Neutrophil (primary cell): ENCODE measurements around the gene NUTM2F.

Experiments
- H3K27ac ChIP-seq: fragments of 200-600 bp; sonication (generic); 2 replicates; pipeline ENCODE4 v1.5.1; 2016; ENCODE audit warnings: mild to moderate bottlenecking, moderate library complexity
- H3K27me3 ChIP-seq: fragments of 200-600 bp; sonication (generic); 2 replicates; pipeline ENCODE4 v1.6.0; 2016; ENCODE audit warnings: mild to moderate bottlenecking
- H3K36me3 ChIP-seq: fragments of 200-600 bp; sonication (generic); 2 replicates; pipeline ENCODE4 v1.5.1; 2017
- H3K4me1 ChIP-seq, 2 experiments: fragments of 200-600 bp in 1 of 2; sonication (generic) in 1 of 2; 1 replicate in 1 of 2; 2 replicates in 1 of 2; pipeline versions ENCODE4 v1.5.1 to v1.6.1; 2013 to 2016; ENCODE audit warnings: low read depth in 1 of 2, low read length in 1 of 2, mild to moderate bottlenecking in 1 of 2, moderate library complexity in 1 of 2; ENCODE audit not compliant: control insufficient read depth in 1 of 2, insufficient read depth in 1 of 2
- H3K4me3 ChIP-seq, 2 experiments: fragments of 200-600 bp in 1 of 2; sonication (generic) in 1 of 2; 1 replicate in 1 of 2; 2 replicates in 1 of 2; pipeline ENCODE4 v1.5.1; 2013 to 2016; ENCODE audit warnings: low read depth in 1 of 2, low read length in 1 of 2, mild to moderate bottlenecking in 1 of 2, moderate library complexity in 1 of 2
- H3K9me3 ChIP-seq: fragments of 200-600 bp; sonication (generic); 2 replicates; pipeline ENCODE4 v1.5.1; 2016
- TF ChIP-seq, protein P1 (sequence below): fragments of 200-600 bp; sonication (generic); IDR thresholded peaks from 2 replicates; pipeline ENCODE4 v1.5.1; 2016; ENCODE audit warnings: antibody characterized with exemption

Gene NUTM2F

DNA sequence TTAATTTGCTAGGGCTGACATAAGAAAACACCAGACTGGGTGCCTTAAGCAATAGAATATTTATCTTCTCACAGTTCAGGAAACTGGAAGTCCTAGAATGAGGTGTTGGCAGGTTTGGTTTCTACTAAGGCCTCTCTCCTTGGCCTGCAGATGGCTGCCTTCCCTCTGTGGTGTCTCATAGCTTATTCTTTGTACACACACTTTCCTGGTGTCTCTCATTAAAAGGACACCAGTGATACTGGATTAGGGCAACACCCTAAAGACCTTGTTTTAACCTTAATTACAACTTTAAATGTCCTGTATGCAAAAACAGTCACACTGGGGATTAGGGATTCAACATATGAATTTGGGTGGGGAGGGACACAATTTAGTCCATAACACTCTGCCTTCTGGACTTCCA, 25.1 kb downstream of the NUTM2F start:
- Histone ChIP-seq H3K9me3 (no peaks in the 10 kb centered on the region), H3K36me3 (peaks cover 10% of the 10 kb centered on the region), H3K27me3 (no peaks in the 10 kb centered on the region), H3K27ac (no peak overlapping the region), H3K4me1 (no peaks in the 10 kb centered on the region), H3K4me3 (no peak overlapping the region)
- TF ChIP-seq, protein P1, sequence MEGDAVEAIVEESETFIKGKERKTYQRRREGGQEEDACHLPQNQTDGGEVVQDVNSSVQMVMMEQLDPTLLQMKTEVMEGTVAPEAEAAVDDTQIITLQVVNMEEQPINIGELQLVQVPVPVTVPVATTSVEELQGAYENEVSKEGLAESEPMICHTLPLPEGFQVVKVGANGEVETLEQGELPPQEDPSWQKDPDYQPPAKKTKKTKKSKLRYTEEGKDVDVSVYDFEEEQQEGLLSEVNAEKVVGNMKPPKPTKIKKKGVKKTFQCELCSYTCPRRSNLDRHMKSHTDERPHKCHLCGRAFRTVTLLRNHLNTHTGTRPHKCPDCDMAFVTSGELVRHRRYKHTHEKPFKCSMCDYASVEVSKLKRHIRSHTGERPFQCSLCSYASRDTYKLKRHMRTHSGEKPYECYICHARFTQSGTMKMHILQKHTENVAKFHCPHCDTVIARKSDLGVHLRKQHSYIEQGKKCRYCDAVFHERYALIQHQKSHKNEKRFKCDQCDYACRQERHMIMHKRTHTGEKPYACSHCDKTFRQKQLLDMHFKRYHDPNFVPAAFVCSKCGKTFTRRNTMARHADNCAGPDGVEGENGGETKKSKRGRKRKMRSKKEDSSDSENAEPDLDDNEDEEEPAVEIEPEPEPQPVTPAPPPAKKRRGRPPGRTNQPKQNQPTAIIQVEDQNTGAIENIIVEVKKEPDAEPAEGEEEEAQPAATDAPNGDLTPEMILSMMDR, result no peak

DNA sequence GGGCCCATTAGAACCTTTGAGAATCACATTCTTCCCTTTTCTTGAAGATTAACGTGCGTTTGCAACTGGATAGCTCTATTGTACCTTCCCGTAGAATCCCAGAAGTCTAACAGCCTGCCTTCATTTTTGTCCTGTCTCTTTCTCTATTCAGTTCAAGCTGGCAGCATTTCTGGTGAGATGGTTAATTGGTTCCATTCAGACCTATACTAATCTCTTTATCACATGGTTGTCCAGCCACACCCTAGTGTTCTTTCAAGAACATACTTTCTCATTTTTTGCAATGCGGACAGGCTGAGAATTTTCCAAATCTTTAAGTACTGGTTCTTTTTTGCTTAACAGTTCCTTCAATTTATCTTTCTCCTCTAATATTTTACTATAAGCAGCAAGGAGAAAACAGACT, 26.0 kb downstream of the NUTM2F start:
- H3K27me3 ChIP-seq, result no peaks in the 10 kb centered on the region
- no peak overlapping the region for H3K27ac ChIP-seq
- no peaks in the 10 kb centered on the region for H3K9me3 ChIP-seq
- H3K36me3 ChIP-seq, result peaks cover 10% of the 10 kb centered on the region
- no peaks in the 10 kb centered on the region for H3K4me1 ChIP-seq
- no peak overlapping the region for H3K4me3 ChIP-seq
- TF ChIP-seq, protein P1, result no peak

DNA sequence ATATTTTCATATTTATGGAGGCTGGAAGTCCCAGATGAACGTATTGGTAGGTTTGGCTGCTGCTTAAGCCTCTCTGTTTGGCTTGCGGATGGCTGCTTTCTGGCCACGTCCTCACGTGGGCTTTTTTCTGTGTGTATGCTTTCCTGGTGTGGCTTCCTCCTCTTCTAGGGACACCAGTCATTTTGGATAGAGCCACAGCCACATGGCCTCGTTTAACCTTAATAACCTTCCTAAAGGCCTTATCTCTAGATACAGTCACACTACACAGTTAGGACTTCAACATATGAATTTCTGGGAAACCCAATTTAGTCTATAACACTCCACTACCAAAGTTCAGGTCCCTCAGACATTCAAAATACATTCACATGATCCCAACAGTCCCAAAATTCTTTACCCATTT, 26.9 kb downstream of the NUTM2F start:
- no peak overlapping the region for H3K27ac ChIP-seq
- no peaks in the 10 kb centered on the region for H3K27me3 ChIP-seq

DNA sequence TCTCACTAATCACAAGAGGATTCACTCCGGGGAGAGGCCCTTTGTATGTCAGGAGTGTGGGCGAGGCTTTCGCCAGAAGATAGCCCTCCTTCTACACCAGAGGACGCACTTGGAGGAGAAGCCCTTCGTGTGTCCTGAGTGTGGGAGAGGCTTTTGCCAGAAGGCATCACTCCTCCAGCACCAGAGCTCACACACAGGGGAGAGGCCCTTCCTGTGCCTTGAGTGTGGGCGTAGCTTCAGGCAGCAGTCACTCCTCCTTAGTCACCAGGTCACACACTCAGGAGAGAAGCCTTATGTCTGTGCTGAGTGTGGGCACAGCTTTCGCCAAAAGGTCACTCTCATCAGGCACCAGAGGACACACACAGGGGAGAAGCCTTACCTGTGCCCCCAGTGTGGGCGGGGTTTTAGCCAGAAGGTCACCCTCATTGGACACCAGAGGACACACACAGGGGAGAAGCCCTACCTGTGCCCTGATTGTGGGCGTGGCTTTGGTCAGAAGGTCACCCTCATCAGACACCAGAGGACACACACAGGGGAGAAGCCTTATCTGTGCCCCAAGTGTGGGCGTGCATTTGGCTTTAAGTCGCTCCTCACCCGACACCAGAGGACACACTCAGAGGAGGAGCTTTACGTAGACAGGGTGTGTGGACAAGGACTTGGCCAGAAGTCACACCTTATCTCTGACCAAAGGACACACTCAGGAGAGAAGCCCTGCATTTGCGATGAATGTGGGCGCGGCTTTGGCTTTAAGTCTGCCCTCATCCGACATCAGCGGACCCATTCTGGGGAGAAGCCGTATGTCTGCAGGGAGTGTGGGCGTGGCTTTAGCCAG, 27.8 kb downstream of the NUTM2F start:
- TF ChIP-seq, protein P1, result no peak
- Histone ChIP-seq H3K36me3 (peaks cover 15% of the 10 kb centered on the region), H3K9me3 (no peaks in the 10 kb centered on the region), H3K27me3 (no peaks in the 10 kb centered on the region), H3K27ac (no peak overlapping the region), H3K4me1 (no peaks in the 10 kb centered on the region), H3K4me3 (no peak overlapping the region)

More for the DNA sequence above, 26.9 kb downstream of the NUTM2F start:
- Histone ChIP-seq H3K36me3 (peaks cover 10% of the 10 kb centered on the region), H3K4me1 (no peaks in the 10 kb centered on the region), H3K9me3 (no peaks in the 10 kb centered on the region), H3K4me3 (no peak overlapping the region)
- TF ChIP-seq, protein P1, result no peak

DNA sequence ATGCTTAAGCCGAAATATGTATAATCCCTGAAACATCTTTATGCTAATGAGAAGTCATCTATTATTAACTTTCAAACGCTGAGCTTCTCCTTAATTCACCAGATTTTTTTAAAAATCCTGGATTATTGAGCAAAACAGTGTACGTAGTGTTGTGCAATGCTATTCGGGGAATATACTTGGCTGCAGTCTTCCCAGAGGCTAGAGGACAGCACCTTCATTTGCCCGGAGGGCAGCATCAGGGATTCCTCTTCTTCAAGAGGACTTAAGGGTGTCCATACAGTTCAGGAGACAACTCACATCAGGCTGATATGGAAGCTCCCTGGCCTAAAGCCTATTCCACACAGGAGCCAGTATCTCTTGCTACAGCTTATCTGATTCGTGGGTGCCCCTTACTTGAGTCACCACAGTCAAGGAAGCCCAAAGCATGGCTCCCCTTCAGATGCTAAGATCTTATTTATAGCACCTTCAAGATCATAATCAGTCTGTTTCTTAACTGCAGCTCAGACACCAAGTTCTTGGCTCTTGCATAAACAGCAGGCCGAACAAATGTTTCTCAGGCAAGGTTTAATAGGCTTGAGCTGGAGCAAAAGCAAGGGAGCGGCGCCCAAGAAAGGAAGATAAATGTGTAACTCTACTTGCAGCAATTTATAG, 29.4 kb downstream of the NUTM2F start:
- Histone ChIP-seq H3K4me3 (no peak overlapping the region), H3K27ac (no peak overlapping the region), H3K36me3 (peaks cover 26% of the 10 kb centered on the region), H3K9me3 (no peaks in the 10 kb centered on the region), H3K27me3 (no peaks in the 10 kb centered on the region), H3K4me1 (no peaks in the 10 kb centered on the region)
- TF ChIP-seq, protein P1, result no peak
